NOMO-1 treated with DMSO at 0.1 percent for 48 hours (cell line): ENCODE data around the gene CCN2.
"Not testable (repeated sequence)": the region's sequence is repeated elsewhere in the genome, so short reads cannot be mapped to it uniquely, and the experiment has no call there.

ENCODE experiments used
- DNase-seq: peaks from one replicate; lab custom pipeline; 2025; ENCODE audit not compliant: unreplicated experiment; lab: John Stamatoyannopoulos, UW

Gene CCN2

DNA sequence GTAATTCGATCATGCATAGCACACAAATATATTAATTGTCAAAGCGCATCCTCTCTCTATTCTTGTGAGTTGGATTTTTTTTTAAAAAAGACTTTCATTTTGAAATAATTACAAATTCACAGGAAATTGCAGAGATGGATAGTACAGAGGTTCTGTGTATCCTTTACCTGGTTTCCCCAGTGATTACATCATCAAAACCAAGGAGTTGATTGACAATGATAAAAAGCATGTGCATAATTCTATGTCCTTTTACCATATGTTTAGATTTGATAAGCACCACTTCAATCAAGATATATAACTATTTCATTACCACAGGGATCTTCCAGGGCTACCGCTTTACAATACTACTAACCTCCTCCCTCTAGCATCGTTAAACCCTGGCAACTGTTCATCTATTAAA lies 40.2 kb downstream of the CCN2 start:
- no peak for DNase-seq

- DNase-seq, result no peak
These were observed 41.0 kb downstream of the CCN2 start for GRCh38 chr6:131910219-131910589.

GRCh38 chr6:131909408-131910218 lies 41.6 kb downstream of the CCN2 start:
- DNase-seq, result peak; percentile 76

DNA sequence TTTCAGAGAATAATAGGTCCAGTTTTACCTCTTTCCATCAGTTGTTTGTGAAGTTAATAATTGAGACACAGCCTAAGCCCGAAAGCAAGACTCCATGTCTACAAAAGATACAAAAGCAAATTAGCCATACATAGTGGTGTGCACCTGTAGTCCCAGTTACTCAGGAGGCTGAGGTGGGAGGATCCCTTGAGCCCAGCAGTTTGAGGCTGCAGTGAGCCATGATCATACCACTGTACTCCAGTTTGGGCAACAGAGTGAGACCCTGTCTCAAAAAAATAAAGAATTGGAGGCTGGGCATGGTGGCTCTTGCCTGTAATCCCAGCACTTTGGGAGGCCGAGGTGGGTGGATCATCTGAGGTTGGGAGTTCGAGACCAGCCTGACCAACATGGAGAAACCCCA lies 42.4 kb downstream of the CCN2 start:
- not testable (repeated sequence) for DNase-seq

- DNase-seq, result not testable (repeated sequence)
These were observed 47.4 kb downstream of the CCN2 start for GRCh38 chr6:131903734-131904133.

- DNase-seq, result not testable (repeated sequence)
These were observed 49.8 kb downstream of the CCN2 start for GRCh38 chr6:131901326-131901873.

GRCh38 chr6:131900231-131900630 lies 50.9 kb downstream of the CCN2 start:
- DNase-seq, result no peak

- DNase-seq, result no peak
These were observed 52.5 kb downstream of the CCN2 start for GRCh38 chr6:131898718-131899117.
